Mesenchymal stem cell (in vitro differentiated cells and primary cell): ENCODE measurements around the gene PLIN5.
A peak's percentile ranks its signal among the peaks of the same experiment; 100 is the strongest.

Source experiments
- DNase-seq: peaks from one replicate; pipeline ENCODE4 v3.0.0-alpha.2; 2013
- H2AFZ ChIP-seq: one replicate; pipeline ENCODE4 v1.6.1; 2013; ENCODE audit warnings: low read depth, mild to moderate bottlenecking, control low read depth, inconsistent platforms, low read length, moderate library complexity
- H2AK5ac ChIP-seq: 2 replicates; pipeline ENCODE4 v1.6.1; 2013; ENCODE audit warnings: low read length, moderate library complexity, mild to moderate bottlenecking, inconsistent platforms; ENCODE audit not compliant: severe bottlenecking
- H2BK120ac ChIP-seq: one replicate; pipeline ENCODE4 v1.6.1; 2013; ENCODE audit warnings: low read depth, mild to moderate bottlenecking, inconsistent platforms, low read length, moderate library complexity
- H2BK12ac ChIP-seq, 2 experiments: one replicate each; pipeline ENCODE4 v1.6.1; 2013; ENCODE audit warnings: inconsistent platforms in 2 of 2, low read length in 2 of 2, mild to moderate bottlenecking in 2 of 2, moderate library complexity in 2 of 2, control low read depth in 1 of 2
- H2BK15ac ChIP-seq: one replicate; pipeline ENCODE4 v1.6.1; 2013; ENCODE audit warnings: mild to moderate bottlenecking, low read depth, inconsistent platforms; ENCODE audit not compliant: poor library complexity, severe bottlenecking
- H2BK5ac ChIP-seq: 2 replicates; pipeline ENCODE4 v1.6.1; 2013; ENCODE audit warnings: low read depth, mild to moderate bottlenecking, low read length, control low read depth, inconsistent platforms; ENCODE audit not compliant: poor library complexity, severe bottlenecking
- H3K14ac ChIP-seq, 2 experiments: one replicate each; pipeline ENCODE4 v1.6.1; 2013; ENCODE audit warnings: inconsistent platforms in 2 of 2, low read length in 2 of 2, control low read depth in 1 of 2, mild to moderate bottlenecking in 1 of 2, moderate library complexity in 1 of 2
- H3K18ac ChIP-seq, 2 experiments: one replicate each; pipeline ENCODE4 v1.6.1; 2013; ENCODE audit warnings: inconsistent platforms in 2 of 2, low read length in 2 of 2, control low read depth in 1 of 2, low read depth in 1 of 2, mild to moderate bottlenecking in 1 of 2
- H3K23ac ChIP-seq, 2 experiments: one replicate each; pipeline ENCODE4 v1.6.1; 2013; ENCODE audit warnings: inconsistent platforms in 2 of 2, low read length in 2 of 2, mild to moderate bottlenecking in 2 of 2, moderate library complexity in 2 of 2, control low read depth in 1 of 2
- H3K27ac ChIP-seq: 2 replicates; pipeline ENCODE4 v1.5.1; 2013; ENCODE audit warnings: mild to moderate bottlenecking, moderate library complexity, low read length, control low read depth, inconsistent platforms; ENCODE audit not compliant: poor library complexity, severe bottlenecking
- H3K27me3 ChIP-seq, 2 experiments: 2 replicates each; pipeline versions ENCODE4 v1.6.1 to v1.7.0; 2013; ENCODE audit warnings: low read length in 2 of 2, mild to moderate bottlenecking in 2 of 2, moderate library complexity in 2 of 2, control low read depth in 1 of 2, inconsistent platforms in 1 of 2; ENCODE audit not compliant: control insufficient read depth in 1 of 2, insufficient read depth in 1 of 2
- H3K36me3 ChIP-seq, 2 experiments: 2 replicates each; pipeline versions ENCODE4 v1.6.1 to v1.7.0; 2013; ENCODE audit warnings: low read length in 2 of 2, control low read depth in 1 of 2, inconsistent platforms in 1 of 2, low read depth in 1 of 2, mild to moderate bottlenecking in 1 of 2; ENCODE audit not compliant: insufficient read depth in 2 of 2, control insufficient read depth in 1 of 2
- H3K4ac ChIP-seq, 2 experiments: one replicate each; pipeline ENCODE4 v1.6.1; 2013; ENCODE audit warnings: inconsistent platforms in 2 of 2, low read length in 2 of 2, mild to moderate bottlenecking in 2 of 2, moderate library complexity in 2 of 2, control low read depth in 1 of 2, low read depth in 1 of 2
- H3K4me1 ChIP-seq: 2 replicates; pipeline ENCODE4 v1.6.1; 2013; ENCODE audit warnings: low read depth, low read length, control low read depth; ENCODE audit not compliant: control insufficient read depth, insufficient read depth
- H3K4me2 ChIP-seq: 2 replicates; pipeline ENCODE4 v1.6.1; 2013; ENCODE audit warnings: low read length, mild to moderate bottlenecking, inconsistent platforms; ENCODE audit not compliant: poor library complexity, severe bottlenecking
- H3K4me3 ChIP-seq, 2 experiments: 2 replicates each; pipeline versions ENCODE4 v1.5.1 to v1.7.0; 2013; ENCODE audit warnings: low read length in 2 of 2, mild to moderate bottlenecking in 2 of 2, control low read depth in 1 of 2, low read depth in 1 of 2; ENCODE audit not compliant: insufficient read depth in 1 of 2
- H3K79me1 ChIP-seq: replicated peaks from 2 replicates; pipeline ENCODE4 v1.6.1; 2013; ENCODE audit warnings: mild to moderate bottlenecking, control low read depth, low read length, inconsistent platforms; ENCODE audit not compliant: poor library complexity, severe bottlenecking
- H3K9ac ChIP-seq: 2 replicates; pipeline ENCODE4 v1.7.0; 2013; ENCODE audit warnings: mild to moderate bottlenecking, low read length, moderate library complexity
- H3K9me3 ChIP-seq: 2 replicates; pipeline ENCODE4 v1.7.0; 2013; ENCODE audit warnings: mild to moderate bottlenecking, low read length; ENCODE audit not compliant: control insufficient read depth
- H4K8ac ChIP-seq: one replicate; pipeline ENCODE4 v1.6.1; 2013; ENCODE audit warnings: inconsistent platforms, mild to moderate bottlenecking, low read length, moderate library complexity
- H4K91ac ChIP-seq: one replicate; pipeline ENCODE4 v1.6.1; 2013; ENCODE audit warnings: mild to moderate bottlenecking, low read length, inconsistent platforms
- WGBS: methylation state at CpG from one replicate; pipeline ENCODE4 v1.1.7; 2013; ENCODE audit warnings: mixed read lengths; 5-methylcytosine and 5-hydroxymethylcytosine counted together

The PLIN5 gene

DNA sequence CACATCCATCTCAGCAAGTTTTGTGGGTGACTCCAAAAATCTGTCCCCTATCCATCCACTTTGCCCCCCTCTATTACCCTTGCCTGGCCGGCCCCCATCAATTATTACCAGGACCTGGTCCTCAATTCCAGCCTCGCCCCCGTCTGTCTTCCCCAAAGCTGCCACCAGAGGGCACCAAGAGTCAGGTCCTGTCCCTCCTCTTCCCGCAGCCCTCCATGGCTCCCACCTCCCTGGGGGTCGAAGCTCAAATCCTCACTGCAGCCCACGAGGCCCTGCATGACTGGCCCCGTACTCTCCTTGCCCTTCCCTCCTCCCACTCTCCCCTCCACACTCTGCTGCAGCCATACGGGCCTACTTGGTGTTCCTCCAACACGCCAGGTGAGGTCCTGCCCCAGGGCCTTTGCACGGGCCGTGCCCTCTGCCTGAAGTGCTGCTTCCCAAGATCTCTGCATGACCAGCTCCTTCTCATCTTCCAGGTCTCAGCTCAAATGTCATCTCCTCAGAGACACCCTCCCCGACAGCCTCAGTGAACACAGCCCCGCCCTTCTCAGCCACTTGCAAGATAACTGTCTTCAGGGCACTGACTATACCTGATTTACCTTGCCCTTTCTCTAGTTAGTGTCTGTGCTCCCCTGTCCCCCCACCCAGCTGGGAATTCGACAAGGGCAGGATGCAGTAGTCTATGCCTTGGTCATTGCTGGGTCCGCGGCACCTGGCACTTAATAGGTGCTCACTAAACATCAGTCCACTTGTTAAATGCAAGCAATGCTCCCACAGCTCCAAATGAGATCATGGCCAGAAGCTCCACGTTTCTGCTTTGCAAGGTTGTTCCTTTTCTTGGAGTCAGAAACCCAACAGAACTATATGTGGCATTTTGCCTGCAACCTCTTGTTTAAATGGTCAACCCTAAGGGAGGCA lies 41.3 kb upstream of the PLIN5 start:
- Histone ChIP-seq H3K14ac (no peak overlapping the region), H2BK12ac (peak overlapping the region; percentile 60 to 76), H4K91ac (peak overlapping the region; percentile 89), H3K27ac (peak overlapping the region; percentile 31), H3K18ac (peak overlapping the region in 1 of 2 experiments; percentile 49), H2AK5ac (no peak overlapping the region), H3K9ac (peak overlapping the region; percentile 66), H2BK120ac (peak overlapping the region; percentile 84), H3K4me2 (no peak overlapping the region), H3K9me3 (no peaks in the 10 kb centered on the region), H3K4me3 (no peak overlapping the region), H2BK15ac (peak overlapping the region; percentile 15), H3K4me1 (peaks cover 28% of the 10 kb centered on the region), H3K36me3 (no peaks in the 10 kb centered on the region), H3K23ac (no peak overlapping the region), H2BK5ac (no peak overlapping the region), H4K8ac (peak overlapping the region; percentile 77), H2AFZ (no peak overlapping the region), H3K27me3 (peaks cover 24 to 62% of the 10 kb centered on the region in 2 experiments), H3K4ac (peak overlapping the region; percentile 50 to 96), H3K79me1 (no peaks in the 10 kb centered on the region)
- peak; percentile 71 for DNase-seq
- WGBS = 61% methylated on average over 17 of the region's 17 CpGs

DNA sequence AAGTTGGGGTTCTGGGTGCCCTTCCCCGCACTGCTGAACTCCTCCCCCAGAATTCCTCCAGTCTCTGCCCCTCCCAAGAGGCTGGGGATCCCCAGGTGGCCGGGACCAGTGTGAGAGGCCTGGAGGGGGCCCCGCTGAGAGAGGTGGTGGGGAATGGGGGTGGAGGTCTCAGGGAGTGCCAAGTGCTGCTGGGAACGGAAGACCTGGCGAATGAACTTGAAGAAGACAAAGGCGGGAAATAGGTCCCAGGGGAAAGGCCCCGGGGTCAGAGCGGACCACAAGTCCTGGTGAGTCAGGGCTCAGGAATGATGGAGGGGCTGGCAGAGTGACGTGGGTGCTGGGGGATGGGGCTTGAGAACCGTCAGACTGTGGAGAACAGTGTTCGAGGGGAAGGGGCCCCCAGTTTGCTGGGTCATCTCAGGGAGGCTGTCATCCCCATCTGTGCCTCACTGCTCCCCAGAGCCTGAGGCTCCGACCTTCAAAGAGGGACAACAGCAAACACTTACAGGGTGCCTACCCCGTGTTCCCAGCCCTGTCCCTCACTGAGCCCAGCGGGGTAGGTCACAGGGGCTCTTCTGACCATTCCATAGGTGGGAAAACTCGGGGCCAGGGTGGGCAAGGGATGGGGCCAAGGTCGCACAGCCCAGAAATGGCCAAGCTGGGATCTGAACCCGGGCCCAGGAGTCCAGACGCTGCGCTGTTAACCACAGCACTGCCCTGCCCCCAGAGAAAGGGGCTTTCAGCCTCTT lies 40.4 kb upstream of the PLIN5 start:
- H3K27me3 ChIP-seq = peaks cover 19 to 69% of the 10 kb centered on the region in 2 experiments
- H3K4me1 ChIP-seq = peaks cover 21% of the 10 kb centered on the region
- H3K4me2 ChIP-seq = peak overlapping the region; percentile 0
- peak overlapping the region; percentile 89 for H4K91ac ChIP-seq
- H3K14ac ChIP-seq = peak overlapping the region in 1 of 2 experiments; percentile 96
- peak overlapping the region; percentile 66 for H3K9ac ChIP-seq
- peak overlapping the region; percentile 90 for H2BK120ac ChIP-seq
- H2AK5ac ChIP-seq = peak overlapping the region; percentile 27
- peak overlapping the region; percentile 90 to 96 for H3K4ac ChIP-seq
- 9% methylated on average over 17 of the region's 19 CpGs for WGBS
- H2BK5ac ChIP-seq = peak overlapping the region; percentile 68
- H3K18ac ChIP-seq = peak overlapping the region; percentile 80 to 97
- H3K79me1 ChIP-seq = no peaks in the 10 kb centered on the region
- H3K4me3 ChIP-seq = peak overlapping the region in 1 of 2 experiments; percentile 23
- no peaks in the 10 kb centered on the region for H3K36me3 ChIP-seq
- peak overlapping the region; percentile 85 for H2BK15ac ChIP-seq
- H3K27ac ChIP-seq = peak overlapping the region; percentile 36
- peak overlapping the region; percentile 85 for H4K8ac ChIP-seq
- no peak overlapping the region for H2AFZ ChIP-seq
- H2BK12ac ChIP-seq = peak overlapping the region; percentile 76 to 93
- H3K9me3 ChIP-seq = no peaks in the 10 kb centered on the region
- DNase-seq = peak; percentile 96
- no peak overlapping the region for H3K23ac ChIP-seq

DNA sequence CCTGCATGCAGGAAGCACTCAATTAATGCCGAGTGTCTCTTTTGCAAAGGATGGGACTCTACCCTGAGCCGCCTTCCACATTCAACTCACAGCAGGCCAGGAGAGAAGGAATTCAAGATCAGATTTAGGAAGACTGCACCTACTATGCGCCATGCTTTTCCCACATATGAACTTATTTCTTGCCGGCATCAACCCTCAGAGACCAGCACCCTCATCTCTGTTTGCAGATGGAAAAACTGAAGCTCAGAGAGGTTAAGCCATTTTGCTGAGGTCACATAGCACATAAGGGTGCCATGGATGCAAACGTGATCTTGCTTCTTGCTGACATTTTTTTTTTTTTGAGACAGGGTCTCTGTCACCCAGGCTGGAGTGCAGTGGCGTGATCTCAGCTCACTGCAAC lies 38.7 kb upstream of the PLIN5 start:
- Histone ChIP-seq H3K27me3 (peaks cover 1 to 55% of the 10 kb centered on the region in 2 experiments), H3K4me3 (no peak overlapping the region), H3K23ac (no peak overlapping the region), H4K8ac (no peak overlapping the region), H3K9ac (no peak overlapping the region), H2BK15ac (no peak overlapping the region), H3K14ac (no peak overlapping the region), H3K79me1 (no peaks in the 10 kb centered on the region), H2BK5ac (no peak overlapping the region), H3K9me3 (no peaks in the 10 kb centered on the region), H3K4me1 (peaks cover 16% of the 10 kb centered on the region), H3K4me2 (no peak overlapping the region), H2AK5ac (no peak overlapping the region), H2BK120ac (no peak overlapping the region), H3K36me3 (no peaks in the 10 kb centered on the region), H3K4ac (no peak overlapping the region), H2BK12ac (no peak overlapping the region), H3K27ac (no peak overlapping the region), H2AFZ (no peak overlapping the region), H3K18ac (no peak overlapping the region), H4K91ac (no peak overlapping the region)
- DNase-seq = no peak
- WGBS = 87% methylated on average over 6 of the region's 6 CpGs
